Muscle of arm (tissue), 14 donors: ENCODE measurements around the gene MAGEF1. TPM values are rescaled to one million over a fixed set of nuclear protein-coding genes. Genes with fewer than 3 reads are reported as not detected.

ENCODE experiments used
- DNase-seq: peaks from one replicate; pipeline ENCODE4 v3.0.0-alpha.2; 2013
- long read RNA-seq, 11 donors: transcript quantifications; one replicate each; lab custom pipeline, GENCODE V29; 2026
- polyA plus RNA-seq, 12 donors: library from polyadenylated mRNA; unstranded; fragments of 120-200 nt; gene quantifications; one replicate each; pipeline ENCODE4 v1.2.1, GENCODE V29; 2013; ENCODE audit not compliant: insufficient read length in 12 of 12

The MAGEF1 gene, protein sequence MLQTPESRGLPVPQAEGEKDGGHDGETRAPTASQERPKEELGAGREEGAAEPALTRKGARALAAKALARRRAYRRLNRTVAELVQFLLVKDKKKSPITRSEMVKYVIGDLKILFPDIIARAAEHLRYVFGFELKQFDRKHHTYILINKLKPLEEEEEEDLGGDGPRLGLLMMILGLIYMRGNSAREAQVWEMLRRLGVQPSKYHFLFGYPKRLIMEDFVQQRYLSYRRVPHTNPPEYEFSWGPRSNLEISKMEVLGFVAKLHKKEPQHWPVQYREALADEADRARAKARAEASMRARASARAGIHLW
- 10 to 100 TPM in 11 of 12 donors, not detected in 1; 45.2 to 89.6 (median 67.1) TPM for polyA plus RNA-seq
- long read RNA-seq, donor 1, transcript MAGEF1-201 (1 exons, 1,636 nt): major isoform, 61 of 61 reads
- long read RNA-seq, donor 1, partial matches to known transcripts: 0 of 61 reads
- long read RNA-seq, donor 1, other reads (novel, unspliced or antisense): 0 of 61 reads
- long read RNA-seq, donor 2, transcript MAGEF1-201 (1 exons, 1,636 nt): major isoform, 81 of 81 reads
- long read RNA-seq, donor 2, partial matches to known transcripts: 0 of 81 reads
- long read RNA-seq, donor 2, other reads (novel, unspliced or antisense): 0 of 81 reads
- long read RNA-seq, donor 3, transcript MAGEF1-201 (1 exons, 1,636 nt): major isoform, 35 of 35 reads
- long read RNA-seq, donor 3, partial matches to known transcripts: 0 of 35 reads
- long read RNA-seq, donor 3, other reads (novel, unspliced or antisense): 0 of 35 reads
- long read RNA-seq, donor 4, transcript MAGEF1-201 (1 exons, 1,636 nt): major isoform, 29 of 29 reads
- long read RNA-seq, donor 4, partial matches to known transcripts: 0 of 29 reads
- long read RNA-seq, donor 4, other reads (novel, unspliced or antisense): 0 of 29 reads
- long read RNA-seq, donor 5, transcript MAGEF1-201 (1 exons, 1,636 nt): major isoform, 85 of 85 reads
- long read RNA-seq, donor 5, partial matches to known transcripts: 0 of 85 reads
- long read RNA-seq, donor 5, other reads (novel, unspliced or antisense): 0 of 85 reads
- long read RNA-seq, donor 6, transcript MAGEF1-201 (1 exons, 1,636 nt): major isoform, 38 of 38 reads
- long read RNA-seq, donor 6, partial matches to known transcripts: 0 of 38 reads
- long read RNA-seq, donor 6, other reads (novel, unspliced or antisense): 0 of 38 reads
- long read RNA-seq, donor 7, transcript MAGEF1-201 (1 exons, 1,636 nt): major isoform, 33 of 33 reads
- long read RNA-seq, donor 7, partial matches to known transcripts: 0 of 33 reads
- long read RNA-seq, donor 7, other reads (novel, unspliced or antisense): 0 of 33 reads
- long read RNA-seq, donor 8, transcript MAGEF1-201 (1 exons, 1,636 nt): major isoform, 87 of 87 reads
- long read RNA-seq, donor 8, partial matches to known transcripts: 0 of 87 reads
- long read RNA-seq, donor 8, other reads (novel, unspliced or antisense): 0 of 87 reads
- long read RNA-seq, donor 9, transcript MAGEF1-201 (1 exons, 1,636 nt): major isoform, 44 of 44 reads
- long read RNA-seq, donor 9, partial matches to known transcripts: 0 of 44 reads
- long read RNA-seq, donor 9, other reads (novel, unspliced or antisense): 0 of 44 reads
- long read RNA-seq, donor 10, transcript MAGEF1-201 (1 exons, 1,636 nt): major isoform, 66 of 66 reads
- long read RNA-seq, donor 10, partial matches to known transcripts: 0 of 66 reads
- long read RNA-seq, donor 10, other reads (novel, unspliced or antisense): 0 of 66 reads
- long read RNA-seq, donor 11, transcript MAGEF1-201 (1 exons, 1,636 nt): major isoform, 67 of 67 reads
- long read RNA-seq, donor 11, partial matches to known transcripts: 0 of 67 reads
- long read RNA-seq, donor 11, other reads (novel, unspliced or antisense): 0 of 67 reads

GRCh38 chr3:184711493-184712247 is at the start of gene MAGEF1:
Gene MAGEF1 (minus strand): TSS chr3:184712064. CDS start chr3:184711821, 243 bp downstream.
- peak; percentile 89 for DNase-seq

DNA sequence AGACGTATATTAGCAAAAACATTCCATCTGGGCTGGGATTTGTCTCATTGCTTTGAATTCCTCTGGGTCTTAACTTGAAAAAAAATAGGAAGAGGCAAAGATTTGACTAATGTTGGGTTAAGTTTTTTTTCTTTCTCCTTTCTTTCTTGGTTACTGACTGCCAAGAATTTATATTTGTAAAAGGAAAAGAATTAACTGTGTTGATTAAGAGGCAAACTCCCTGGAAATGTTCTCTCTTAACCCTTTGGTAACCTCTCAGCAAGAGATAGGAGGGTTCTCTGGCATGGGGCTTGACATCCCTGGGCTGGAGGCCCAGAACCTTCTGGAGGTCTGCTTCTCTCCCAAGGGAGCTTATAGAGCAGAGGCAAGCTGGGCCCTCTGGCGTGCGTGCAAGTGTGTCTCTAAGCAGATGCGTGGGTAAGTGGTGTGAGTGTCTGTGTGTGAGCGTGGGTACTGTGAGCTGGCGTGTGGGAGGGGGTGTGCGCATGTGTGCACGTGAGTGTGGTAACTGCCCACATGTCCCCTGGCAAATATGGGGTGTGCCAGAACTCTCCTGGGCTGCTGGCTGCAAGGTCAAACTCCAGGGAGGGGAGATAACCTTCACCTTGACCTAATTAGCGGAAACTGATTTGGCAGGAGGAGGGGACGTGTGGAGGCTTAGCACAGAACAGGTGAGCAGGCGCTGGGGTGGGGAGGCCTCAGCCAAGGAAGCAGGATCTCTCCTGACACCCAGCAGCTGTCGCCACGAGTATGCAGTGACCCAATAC is 49.4 kb upstream of the MAGEF1 start:
- DNase-seq: no peak

- DNase-seq: no peak
Measured at GRCh38 chr3:184760337-184761074, 48.6 kb upstream of the MAGEF1 start.

- no peak for DNase-seq
Measured at GRCh38 chr3:184759666-184760200, 47.9 kb upstream of the MAGEF1 start.

- no peak for DNase-seq
Measured at GRCh38 chr3:184758056-184758455, 46.2 kb upstream of the MAGEF1 start.

DNA sequence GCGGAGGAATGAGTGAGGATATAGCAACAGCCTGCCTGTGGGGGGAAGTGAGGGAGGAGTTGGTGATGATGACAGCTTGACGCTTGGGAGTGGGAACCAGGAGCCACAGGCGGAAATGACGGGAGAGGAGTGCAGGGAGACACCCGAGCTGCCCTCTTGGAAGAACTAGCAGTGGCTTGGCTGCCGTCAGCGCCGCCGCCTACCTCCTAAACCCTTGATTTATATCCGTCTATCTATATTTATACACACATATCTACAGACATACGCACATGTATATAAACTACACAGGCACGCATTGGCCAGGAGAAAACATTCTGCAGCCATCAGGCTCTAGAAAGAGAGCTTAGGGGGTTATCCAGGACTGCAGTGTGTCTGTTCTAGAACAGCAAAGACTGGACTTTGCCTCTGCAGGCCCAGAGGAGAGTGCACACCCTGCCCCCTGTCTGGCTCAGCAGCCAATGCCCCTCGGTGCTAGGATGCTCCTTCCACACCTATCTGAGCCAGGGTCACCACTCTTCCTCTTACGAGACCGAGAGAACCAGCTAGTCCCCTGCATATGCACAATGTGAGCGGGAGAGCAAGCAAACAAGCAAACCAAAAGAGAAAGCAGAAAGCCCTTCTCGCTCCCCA is 45.3 kb upstream of the MAGEF1 start:
- DNase-seq: peak; percentile 81

DNA sequence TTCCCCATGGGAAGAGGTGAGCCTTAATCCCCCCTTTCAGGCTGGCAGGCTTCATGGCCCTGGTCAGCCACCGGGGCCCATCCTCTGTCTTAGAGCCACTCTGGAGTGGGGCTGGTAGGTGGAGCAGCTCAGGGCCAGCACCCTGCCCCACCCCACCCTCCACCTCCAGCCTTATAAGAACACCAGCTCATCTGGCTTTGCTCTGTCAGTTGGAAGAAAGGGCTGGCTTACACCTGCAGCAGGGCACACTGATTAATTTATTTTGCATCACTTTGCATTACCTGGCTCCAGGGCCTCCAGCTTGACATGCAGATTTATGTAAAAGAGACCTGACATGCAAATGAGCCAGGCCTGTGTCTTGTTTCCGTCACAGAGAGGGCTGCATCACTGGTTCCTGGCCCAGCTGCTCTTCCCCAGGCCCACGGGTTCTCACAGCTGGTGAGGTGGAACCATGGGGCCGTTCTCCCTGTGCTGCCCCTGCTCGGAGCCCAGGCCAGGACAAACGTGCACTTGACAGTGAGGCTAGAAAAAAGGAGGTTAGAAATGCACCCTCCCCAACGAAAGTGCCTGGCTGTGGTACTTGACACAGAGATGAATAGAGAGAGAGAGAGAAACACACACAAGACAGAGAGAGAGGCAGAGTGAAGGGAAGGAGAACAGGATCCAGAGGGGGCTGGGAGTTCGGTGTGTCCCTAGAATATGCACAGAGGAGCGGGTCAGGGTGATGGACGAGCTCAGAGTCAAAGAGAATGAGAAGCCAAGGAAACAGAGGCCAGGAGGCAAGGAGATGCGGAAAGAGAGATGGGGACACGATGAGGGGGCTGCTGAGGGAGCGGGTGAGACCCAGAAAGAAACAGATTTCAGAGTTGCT is 44.5 kb upstream of the MAGEF1 start:
- DNase-seq: no peak

- DNase-seq: no peak
Measured at GRCh38 chr3:184755315-184755731, 43.5 kb upstream of the MAGEF1 start.

DNA sequence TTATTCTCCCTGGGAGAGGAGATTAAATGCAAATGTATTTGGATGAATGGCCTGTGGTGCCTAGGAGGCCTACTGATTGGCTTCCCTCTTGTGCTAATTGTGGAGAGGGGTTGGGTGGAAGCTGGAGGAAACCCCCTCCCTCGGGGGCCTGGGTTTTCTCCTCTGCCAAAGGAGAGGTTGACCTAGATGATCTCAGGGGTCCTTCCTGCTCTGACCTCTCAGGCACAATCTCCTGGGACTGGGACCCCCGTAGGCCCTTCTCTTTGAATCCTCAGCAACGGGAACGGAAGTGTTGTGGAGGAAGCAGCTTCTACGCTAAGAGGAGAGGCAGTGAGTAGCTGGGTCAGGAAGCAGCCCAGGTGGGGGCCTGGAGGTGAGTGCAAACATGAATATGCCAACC is 40.5 kb upstream of the MAGEF1 start:
- DNase-seq: no peak

- DNase-seq: no peak
Measured at GRCh38 chr3:184751204-184752040, 39.6 kb upstream of the MAGEF1 start.

GRCh38 chr3:184750349-184751083 is 38.7 kb upstream of the MAGEF1 start:
- DNase-seq: no peak

DNA sequence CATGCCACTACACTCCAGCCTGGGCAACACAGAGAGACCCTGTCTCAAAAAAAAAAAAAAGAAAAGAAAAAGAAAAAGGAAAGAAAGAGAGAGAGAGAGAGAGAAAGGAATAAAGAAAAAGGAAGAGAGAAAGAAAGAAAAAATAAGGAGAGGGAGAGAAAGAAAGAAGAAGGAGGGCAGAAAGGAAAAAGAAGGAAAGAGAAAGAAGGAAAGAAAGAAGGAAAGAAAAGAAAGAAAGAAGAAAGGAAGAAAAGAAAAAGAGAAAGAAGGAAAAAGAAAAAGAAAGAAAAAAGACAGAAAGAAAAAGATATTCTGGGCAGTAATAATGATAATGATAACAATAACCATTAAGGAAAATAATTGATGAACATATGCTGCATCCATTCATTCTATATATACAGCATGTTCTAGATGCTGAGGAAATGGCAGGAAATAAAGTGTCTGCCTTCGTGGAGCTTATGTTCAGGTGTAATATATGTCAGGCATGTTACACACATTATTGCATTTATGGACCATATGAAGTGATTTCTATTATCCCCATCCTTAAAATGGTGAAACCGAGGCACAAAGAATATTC is 37.4 kb upstream of the MAGEF1 start:
- DNase-seq: no peak

DNA sequence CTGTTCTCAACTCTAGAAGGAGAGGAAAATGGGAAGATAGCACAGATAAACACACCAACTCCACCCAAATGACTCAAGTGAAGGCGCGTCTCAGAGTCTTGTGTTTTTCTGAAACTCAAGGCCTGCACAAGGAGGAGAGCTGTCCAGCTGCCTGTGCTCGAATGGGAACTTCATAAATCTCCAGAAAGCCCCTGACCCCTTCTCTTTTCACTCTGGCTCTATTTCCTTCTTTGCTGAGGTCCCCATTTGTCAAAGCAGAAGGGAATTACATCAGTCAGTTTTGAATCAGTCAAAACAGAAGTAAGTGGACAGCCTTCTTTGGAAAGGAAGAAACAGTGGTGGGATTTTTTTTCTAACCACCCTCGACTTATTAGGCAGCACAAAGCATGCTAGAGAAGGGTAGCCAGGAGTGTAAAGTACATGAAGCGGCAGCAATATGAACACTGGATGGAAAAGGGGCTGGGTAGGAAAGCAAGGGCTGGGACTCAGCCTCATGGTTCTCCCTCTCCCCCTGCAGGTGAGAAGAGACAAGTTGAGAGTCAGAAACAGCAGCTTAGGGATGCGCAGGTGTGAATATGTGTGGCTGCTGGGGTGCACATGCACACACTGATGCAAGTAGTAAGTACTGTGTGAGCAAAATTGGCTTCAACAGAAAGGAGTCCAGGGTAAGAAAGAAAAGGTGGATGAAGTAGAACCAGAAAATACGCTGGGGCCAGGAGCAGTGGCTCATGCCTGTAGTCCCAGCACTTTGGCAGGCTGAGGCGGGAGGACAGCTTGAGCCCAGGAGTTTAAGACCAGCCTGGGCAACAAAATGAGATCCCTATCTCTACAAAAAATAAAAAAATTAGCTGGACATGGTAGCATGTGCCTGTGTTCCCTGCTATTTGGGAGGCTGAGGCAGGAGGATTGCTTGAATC is 36.6 kb upstream of the MAGEF1 start:
- no peak for DNase-seq
